SK-N-MC (cell line): ENCODE results near the gene NRXN3.

Experiments
- EZH2 ChIP-seq: fragments of 200-600 bp; sonication (generic); IDR thresholded peaks from one replicate; pipeline ENCODE4 v1.6.1; 2017; ENCODE audit warnings: antibody characterized with exemption
- POLR2AphosphoS5 ChIP-seq: IDR thresholded peaks from 2 replicates; pipeline ENCODE4 v1.6.1; 2012; ENCODE audit warnings: mild to moderate bottlenecking, low read depth, low read length, borderline replicate concordance

- TF ChIP-seq POLR2AphosphoS5 (no peak), EZH2 (no peak)
Observed at GRCh38 chr14:79179985-79180384, 1009.8 kb downstream of the NRXN3 start.
